HFF-Myc (cell line): ENCODE data around the gene PRCP.

Experiments used
- DNase-seq: peaks from one replicate; pipeline ENCODE4 v3.0.0-alpha.2; 2011; ENCODE audit warnings: low read depth; ENCODE audit errors: extremely low read depth
- H3K4me3 ChIP-seq: replicated peaks from 2 replicates; pipeline ENCODE4 v1.5.1; 2011; ENCODE audit warnings: low read depth, mild to moderate bottlenecking, control low read depth, low read length
- CTCF ChIP-seq: IDR thresholded peaks from 2 replicates; pipeline ENCODE4 v1.5.1; 2012; ENCODE audit warnings: mild to moderate bottlenecking, low read depth, low read length, control low read depth; ENCODE audit errors: missing control alignments

Gene PRCP

GRCh38 chr11:82802710-82803109, 97.5 kb downstream of the PRCP start:
- no peak overlapping the region for H3K4me3 ChIP-seq
- TF ChIP-seq CTCF = no peak
- DNase-seq = no peak

- no peak for DNase-seq
- no peak overlapping the region for H3K4me3 ChIP-seq
- TF ChIP-seq CTCF = no peak
These were observed 103.0 kb downstream of the PRCP start for GRCh38 chr11:82796998-82797961.

DNA sequence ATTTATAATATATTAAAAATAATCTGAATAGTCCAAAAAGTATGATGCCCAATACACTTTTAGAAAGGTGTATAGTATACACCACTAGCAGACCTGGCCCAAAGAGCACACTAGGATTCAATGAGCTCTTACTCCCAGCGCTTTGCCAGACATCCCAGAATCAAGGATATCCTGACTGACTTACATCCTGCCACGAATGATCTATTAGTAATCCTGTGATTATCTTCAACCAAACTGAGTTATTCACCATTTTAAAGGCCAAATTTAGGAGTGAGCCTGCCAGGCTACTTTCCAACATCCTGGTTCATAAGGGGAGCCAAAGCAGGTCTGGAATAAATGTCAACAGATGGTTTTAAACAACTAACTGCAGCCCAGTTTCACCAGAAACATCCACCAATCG, 105.7 kb downstream of the PRCP start:
- no peak overlapping the region for H3K4me3 ChIP-seq
- no peak for TF ChIP-seq CTCF
- DNase-seq = no peak

GRCh38 chr11:82792822-82793569, 107.2 kb downstream of the PRCP start:
- no peak overlapping the region for H3K4me3 ChIP-seq
- no peak for TF ChIP-seq CTCF
- DNase-seq = no peak

DNA sequence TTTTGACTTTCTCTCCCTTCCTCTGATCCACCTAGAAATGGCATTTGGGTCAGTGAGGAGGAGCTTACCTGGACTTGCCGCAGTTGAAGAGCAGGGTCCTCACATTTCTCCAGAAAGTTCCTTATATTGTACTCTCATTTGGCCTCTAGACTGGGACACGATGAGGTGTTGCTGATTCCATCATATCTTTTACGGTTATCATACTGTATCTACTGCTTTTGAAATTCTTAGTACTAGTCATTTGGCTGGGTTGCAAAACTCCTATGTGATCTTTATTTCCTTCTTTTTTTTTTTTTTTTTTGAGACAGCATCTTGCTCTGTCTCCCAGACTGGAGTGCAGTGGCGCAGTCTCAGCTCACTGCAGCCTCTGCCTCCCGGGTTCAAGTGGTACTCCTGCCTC, 107.9 kb downstream of the PRCP start:
- no peak for DNase-seq
- no peak overlapping the region for H3K4me3 ChIP-seq
- no peak for TF ChIP-seq CTCF

GRCh38 chr11:82791779-82792178, 108.5 kb downstream of the PRCP start:
- H3K4me3 ChIP-seq = no peak overlapping the region
- DNase-seq = no peak
- TF ChIP-seq CTCF = no peak
